Breast epithelium (tissue), 4 donors: ENCODE results near the gene CNGB1. TPM values are rescaled to one million over a fixed set of nuclear protein-coding genes. Genes with fewer than 3 reads are reported as not detected.

ENCODE experiments used
- DNase-seq, 2 donors: peaks; one replicate each; pipeline ENCODE4 v3.0.0-alpha.2; 2019; ENCODE audit warnings: low spot score in 2 of 2
- H3K27ac ChIP-seq, 2 donors: fragments of 200-600 bp; sonication (generic) in 1 of 2; one replicate each; pipeline ENCODE4 v1.5.1; 2016 to 2019; ENCODE audit warnings: mild to moderate bottlenecking in 1 of 2
- H3K27me3 ChIP-seq, 2 donors: fragments of 200-600 bp; sonication (generic) in 1 of 2; one replicate each; pipeline versions ENCODE4 v1.5.1 to v1.6.0; 2017 to 2019; ENCODE audit warnings: control low read depth in 1 of 2, mild to moderate bottlenecking in 1 of 2
- H3K36me3 ChIP-seq: fragments of 200-600 bp; one replicate; pipeline ENCODE4 v1.5.1; 2019
- H3K4me1 ChIP-seq, 2 donors: fragments of 200-600 bp; sonication (generic); one replicate each; pipeline ENCODE4 v1.5.1; 2016 to 2019; ENCODE audit warnings: control low read depth in 1 of 2
- H3K4me3 ChIP-seq, 3 donors: fragments of 200-600 bp; sonication (generic); 1 replicate in 2 of 3; 2 replicates in 1 of 3; pipeline ENCODE4 v1.5.1; 2016 to 2019; ENCODE audit warnings: mild to moderate bottlenecking in 3 of 3, moderate library complexity in 2 of 3
- H3K9me3 ChIP-seq, 2 donors: fragments of 200-600 bp; sonication (generic) in 1 of 2; one replicate each; pipeline ENCODE4 v1.5.1; 2016 to 2019; ENCODE audit warnings: control low read depth in 1 of 2
- CTCF ChIP-seq, 3 donors: fragments of 450-650 bp; IDR thresholded peaks; one replicate each; pipeline ENCODE4 v1.5.1; 2016 to 2017; ENCODE audit warnings: antibody characterized with exemption in 3 of 3, mild to moderate bottlenecking in 3 of 3, moderate library complexity in 3 of 3
- POLR2A ChIP-seq: fragments of 450-650 bp; IDR thresholded peaks from one replicate; pipeline ENCODE4 v1.6.1; 2016; ENCODE audit warnings: antibody characterized with exemption, mild to moderate bottlenecking, moderate library complexity
- POLR2AphosphoS5 ChIP-seq, 3 donors: sonication (generic); formaldehyde crosslinking; IDR thresholded peaks; one replicate each; pipeline ENCODE4 v1.6.1; 2017; ENCODE audit warnings: antibody characterized with exemption in 3 of 3
- intact Hi-C: fragments of 100-400 bp; cut with DNase I; formaldehyde crosslinking; loops from one replicate; pipeline ENCODE4 v1.15.1; 2023; ENCODE audit warnings: low total_unique reads
- total RNA-seq, 3 donors: library from RNA; depleted of rRNA; stranded (reverse); fragments of >200 nt; gene quantifications; one replicate each; pipeline ENCODE4 v1.1.0, GENCODE V29; 2016

Gene CNGB1
- total RNA-seq, 3 donors from 2014 or later = not detected

- no peak for TF ChIP-seq POLR2AphosphoS5 (IDR thresholded peaks at IDR 0.05)
- TF ChIP-seq POLR2A = no peak
- no peak for TF ChIP-seq CTCF (IDR thresholded peaks at IDR 0.05)
- H3K27me3 ChIP-seq = peaks cover 0 to 37% of the 10 kb centered on the region in 2 donors
- no peak for DNase-seq
- no peaks in the 10 kb centered on the region for H3K9me3 ChIP-seq
- no peak overlapping the region for H3K27ac ChIP-seq
- H3K36me3 ChIP-seq = no peaks in the 10 kb centered on the region
- no peak overlapping the region for H3K4me3 ChIP-seq
- H3K4me1 ChIP-seq = no peaks in the 10 kb centered on the region
- intact Hi-C loops = no loop called here
Observed at GRCh38 chr16:57886427-57886826, 84.5 kb downstream of the CNGB1 start.

GRCh38 chr16:57884655-57885133 lies 86.2 kb downstream of the CNGB1 start:
- Histone ChIP-seq H3K4me1 (no peaks in the 10 kb centered on the region), H3K9me3 (no peaks in the 10 kb centered on the region), H3K4me3 (no peak overlapping the region), H3K36me3 (no peaks in the 10 kb centered on the region), H3K27me3 (peaks cover 0 to 38% of the 10 kb centered on the region in 2 donors), H3K27ac (no peak overlapping the region)
- no peak for DNase-seq
- intact Hi-C loops = no loop called here
- TF ChIP-seq POLR2A = no peak
- TF ChIP-seq CTCF (IDR thresholded peaks at IDR 0.05) = no peak
- TF ChIP-seq POLR2AphosphoS5 (IDR thresholded peaks at IDR 0.05) = no peak

GRCh38 chr16:57883953-57884654 lies 86.8 kb downstream of the CNGB1 start:
- Histone ChIP-seq H3K27me3 (peaks cover 0 to 38% of the 10 kb centered on the region in 2 donors), H3K27ac (no peak overlapping the region), H3K4me1 (no peaks in the 10 kb centered on the region), H3K4me3 (no peak overlapping the region), H3K9me3 (no peaks in the 10 kb centered on the region), H3K36me3 (no peaks in the 10 kb centered on the region)
- no peak for DNase-seq
- TF ChIP-seq CTCF (IDR thresholded peaks at IDR 0.05) (no peak), POLR2AphosphoS5 (IDR thresholded peaks at IDR 0.05) (no peak), POLR2A (no peak)
- intact Hi-C loops = no loop called here

DNA sequence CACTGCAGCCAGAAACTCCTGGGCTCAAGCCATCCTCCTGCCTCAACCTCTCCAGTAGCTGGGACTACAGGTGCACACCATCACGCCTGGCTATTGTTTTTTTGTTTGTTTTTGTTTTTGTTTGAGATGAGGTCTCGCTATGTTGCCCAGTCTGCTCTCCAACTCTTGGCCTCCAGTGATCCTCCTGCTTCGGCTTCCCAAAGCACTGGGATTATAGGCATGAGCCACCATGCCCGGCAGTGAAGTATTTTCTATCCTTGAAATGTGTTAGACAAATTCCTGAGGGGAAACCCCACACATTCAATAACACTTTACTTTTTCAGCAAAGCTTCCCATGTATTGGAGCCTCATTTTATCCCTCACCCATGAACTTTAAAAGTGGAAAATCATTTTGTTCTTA lies 87.4 kb downstream of the CNGB1 start:
- intact Hi-C loops = no loop called here
- TF ChIP-seq POLR2A (no peak), POLR2AphosphoS5 (IDR thresholded peaks at IDR 0.05) (no peak), CTCF (IDR thresholded peaks at IDR 0.05) (no peak)
- no peak for DNase-seq
- Histone ChIP-seq H3K27me3 (peaks cover 0 to 38% of the 10 kb centered on the region in 2 donors), H3K4me1 (no peaks in the 10 kb centered on the region), H3K4me3 (no peak overlapping the region), H3K27ac (no peak overlapping the region), H3K36me3 (no peaks in the 10 kb centered on the region), H3K9me3 (no peaks in the 10 kb centered on the region)

DNA sequence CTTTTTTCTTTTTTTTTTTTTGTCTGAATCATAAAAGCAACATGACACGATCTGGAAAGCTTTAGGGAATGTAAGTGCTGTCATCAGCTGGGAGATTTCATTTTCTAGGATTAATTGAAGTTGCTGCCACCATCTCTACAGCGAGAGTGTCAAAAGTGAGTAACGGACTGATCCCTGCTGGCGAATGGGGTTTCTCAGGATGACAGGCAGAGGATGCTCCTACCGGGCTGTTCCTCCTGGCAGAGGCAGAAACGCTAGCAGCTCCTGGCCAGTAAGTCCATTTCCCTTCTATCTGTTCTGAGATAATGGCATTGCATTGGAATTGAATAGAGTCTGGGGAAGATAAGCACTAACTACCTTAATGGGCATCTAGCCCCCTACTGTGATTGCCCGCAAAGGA lies 88.1 kb downstream of the CNGB1 start:
- Histone ChIP-seq H3K36me3 (no peaks in the 10 kb centered on the region), H3K27me3 (peaks cover 0 to 38% of the 10 kb centered on the region in 2 donors), H3K4me1 (no peaks in the 10 kb centered on the region), H3K9me3 (no peaks in the 10 kb centered on the region), H3K27ac (no peak overlapping the region), H3K4me3 (no peak overlapping the region)
- TF ChIP-seq CTCF (IDR thresholded peaks at IDR 0.05) (no peak), POLR2AphosphoS5 (IDR thresholded peaks at IDR 0.05) (no peak), POLR2A (no peak)
- intact Hi-C loops = no loop called here
- DNase-seq = no peak
